Pons (tissue), 1 donor: ENCODE data around the gene ITGAL.

Experiments
- DNase-seq: peaks from one replicate; pipeline ENCODE4 v3.0.0-alpha.2; 2016; ENCODE audit warnings: low spot score

ITGAL gene

DNA sequence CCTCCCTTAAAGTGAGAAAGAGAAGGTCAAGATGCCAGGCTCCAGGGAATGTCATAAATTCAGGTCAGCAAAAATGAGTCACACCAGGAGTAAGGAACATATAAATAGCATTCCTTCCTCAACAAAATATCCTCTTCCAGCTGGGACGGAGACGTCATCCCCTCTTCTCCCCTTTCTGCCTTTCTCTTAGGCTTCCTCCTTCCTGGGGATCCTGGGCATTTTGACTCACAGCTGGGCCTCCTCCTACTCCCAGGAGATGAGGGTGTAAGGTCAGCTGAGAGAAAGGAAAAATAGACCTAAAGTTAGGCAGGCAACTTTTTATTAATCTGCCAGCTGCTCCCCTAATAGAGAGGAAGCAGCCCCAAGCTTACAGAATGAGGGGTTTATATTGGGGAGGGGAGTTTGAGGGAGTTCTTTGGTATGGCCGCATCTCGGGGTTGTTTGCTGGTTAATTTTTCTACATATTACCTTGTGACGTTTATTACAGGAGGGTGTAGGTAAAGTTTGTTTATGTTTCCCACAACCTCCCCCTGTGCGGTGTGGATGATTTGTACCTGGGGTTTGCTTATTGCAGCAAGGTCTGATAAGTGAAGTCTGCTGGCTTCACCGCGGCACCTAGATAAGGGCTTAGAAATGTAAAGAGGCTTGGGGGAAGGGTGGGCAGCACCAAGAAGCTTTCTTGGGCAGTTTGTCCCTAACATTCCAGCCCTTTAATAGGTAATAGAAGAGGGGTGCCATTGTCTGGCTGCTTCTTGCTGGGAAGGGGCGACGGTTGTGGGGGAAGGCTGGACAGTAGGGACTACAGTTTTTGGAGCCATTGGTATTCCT lies 69.2 kb downstream of the ITGAL start:
- no peak for DNase-seq

DNA sequence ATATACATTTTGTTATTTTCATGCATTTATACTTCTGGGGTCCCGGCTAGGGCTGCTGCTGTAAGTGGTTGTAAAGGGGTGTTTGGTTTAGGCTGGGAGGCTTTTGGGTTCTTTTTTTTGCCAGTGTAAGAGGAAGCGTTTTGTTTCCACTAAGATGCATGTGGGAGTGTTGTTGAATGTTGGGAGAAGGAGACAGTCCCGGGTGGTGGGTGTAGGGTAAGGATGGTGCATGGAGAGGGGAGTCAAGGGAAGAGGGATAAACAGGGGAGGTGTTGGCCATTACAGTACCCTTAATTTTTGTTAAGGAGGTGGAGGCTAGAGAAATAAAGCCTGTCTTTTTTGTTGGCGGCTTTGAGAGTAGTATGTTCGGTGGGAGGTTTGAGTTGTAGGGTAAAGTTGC lies 70.5 kb downstream of the ITGAL start:
- DNase-seq: no peak

DNA sequence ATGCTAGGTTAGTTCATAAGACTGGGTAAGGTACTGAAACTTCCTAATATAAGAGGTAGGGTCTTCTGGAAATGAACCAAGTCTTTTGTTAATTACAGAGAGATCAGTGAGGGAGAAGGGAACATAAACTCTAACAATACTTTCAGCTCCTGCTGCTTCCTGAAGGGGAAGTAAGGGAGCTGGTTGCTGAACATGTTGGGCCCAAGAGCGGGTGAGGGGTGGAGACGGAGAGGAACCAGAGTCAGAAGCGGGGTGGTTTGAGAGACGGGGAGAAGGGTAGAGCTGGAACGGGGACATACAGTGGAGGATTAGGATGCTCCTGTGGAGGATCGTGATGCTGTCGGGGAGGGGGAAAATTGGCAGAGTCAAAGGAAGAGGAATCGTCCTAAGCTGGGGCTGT lies 73.6 kb downstream of the ITGAL start:
- DNase-seq: no peak

DNA sequence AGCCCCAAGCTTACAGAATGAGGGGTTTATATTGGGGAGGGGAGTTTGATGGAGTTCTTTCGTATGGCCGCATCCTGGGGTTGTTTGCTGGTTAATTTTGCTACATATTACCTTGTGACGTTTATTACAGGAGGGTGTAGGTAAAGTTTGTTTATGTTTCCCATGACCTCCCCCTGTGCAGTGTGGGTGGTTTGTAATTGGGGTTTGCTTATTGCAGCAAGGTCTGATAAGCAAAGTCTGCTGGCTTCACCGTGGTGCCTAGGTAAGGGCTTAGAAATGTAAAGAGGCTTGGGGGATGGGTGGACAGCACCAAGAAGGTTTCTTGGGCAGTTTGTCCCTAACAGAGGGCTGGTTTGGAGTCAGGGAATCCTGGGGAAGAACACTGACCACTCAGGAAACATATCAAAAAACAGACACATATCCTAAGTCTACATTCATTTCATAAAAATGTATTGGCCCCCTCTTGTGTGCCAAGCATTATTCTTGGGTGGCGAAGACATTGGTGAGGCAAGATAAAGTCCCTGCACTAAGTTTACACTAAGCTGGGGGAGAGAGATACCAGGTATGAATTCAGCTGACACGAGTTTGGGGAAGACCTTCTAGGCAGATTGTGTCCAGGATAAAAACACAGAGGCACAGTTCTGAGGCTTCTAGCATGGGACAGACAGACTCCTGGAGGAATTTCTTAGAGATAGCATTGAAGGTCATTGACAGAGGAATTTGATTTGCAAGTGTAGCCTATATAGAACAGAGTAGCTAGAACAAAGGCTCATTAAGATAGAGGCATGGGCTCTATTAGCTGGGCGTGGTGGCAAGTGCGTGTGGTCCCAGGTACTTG lies 76.1 kb downstream of the ITGAL start:
- no peak for DNase-seq

GRCh38 chr16:30551781-30552180 lies 79.2 kb downstream of the ITGAL start:
- DNase-seq: no peak

GRCh38 chr16:30552956-30553355 lies 80.4 kb downstream of the ITGAL start:
- no peak for DNase-seq

GRCh38 chr16:30553393-30553899 lies 80.9 kb downstream of the ITGAL start:
- no peak for DNase-seq

DNA sequence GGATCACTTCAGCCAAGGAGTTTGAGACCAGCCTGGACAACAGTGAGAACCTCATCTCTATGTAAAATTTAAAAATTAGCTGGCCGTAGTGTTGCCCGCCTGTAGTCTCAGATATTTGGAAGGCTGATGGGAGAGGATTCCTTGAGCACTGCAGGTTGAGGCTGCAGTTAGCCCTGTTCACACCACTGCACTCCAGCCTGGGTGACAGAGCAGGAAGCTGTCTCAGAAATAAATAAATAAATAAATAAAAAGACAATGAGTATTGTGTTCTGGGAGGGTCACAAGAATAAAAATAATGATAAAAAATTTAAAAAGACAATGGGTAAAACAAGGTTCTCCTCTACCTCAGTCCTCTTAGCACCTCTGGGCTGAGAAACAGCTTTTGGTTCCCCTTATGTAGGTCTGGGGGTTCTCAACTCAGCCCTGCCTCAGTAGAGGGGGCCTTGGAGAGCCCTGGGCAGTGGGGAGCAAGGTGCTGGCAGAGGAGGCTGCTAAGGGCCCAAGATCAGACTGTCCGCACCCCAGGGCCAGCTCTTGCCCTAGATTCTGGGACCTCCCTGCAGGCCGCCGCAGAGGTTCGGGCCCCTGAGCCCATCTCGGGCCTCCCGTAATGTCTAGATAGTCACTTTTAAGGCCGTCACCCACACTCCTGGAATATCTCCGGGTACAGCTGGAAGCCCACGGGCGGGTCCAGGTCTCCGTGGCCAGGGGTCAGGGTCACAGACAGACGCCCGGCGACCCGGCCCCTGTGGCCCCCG lies 82.2 kb downstream of the ITGAL start:
- DNase-seq: no peak

DNA sequence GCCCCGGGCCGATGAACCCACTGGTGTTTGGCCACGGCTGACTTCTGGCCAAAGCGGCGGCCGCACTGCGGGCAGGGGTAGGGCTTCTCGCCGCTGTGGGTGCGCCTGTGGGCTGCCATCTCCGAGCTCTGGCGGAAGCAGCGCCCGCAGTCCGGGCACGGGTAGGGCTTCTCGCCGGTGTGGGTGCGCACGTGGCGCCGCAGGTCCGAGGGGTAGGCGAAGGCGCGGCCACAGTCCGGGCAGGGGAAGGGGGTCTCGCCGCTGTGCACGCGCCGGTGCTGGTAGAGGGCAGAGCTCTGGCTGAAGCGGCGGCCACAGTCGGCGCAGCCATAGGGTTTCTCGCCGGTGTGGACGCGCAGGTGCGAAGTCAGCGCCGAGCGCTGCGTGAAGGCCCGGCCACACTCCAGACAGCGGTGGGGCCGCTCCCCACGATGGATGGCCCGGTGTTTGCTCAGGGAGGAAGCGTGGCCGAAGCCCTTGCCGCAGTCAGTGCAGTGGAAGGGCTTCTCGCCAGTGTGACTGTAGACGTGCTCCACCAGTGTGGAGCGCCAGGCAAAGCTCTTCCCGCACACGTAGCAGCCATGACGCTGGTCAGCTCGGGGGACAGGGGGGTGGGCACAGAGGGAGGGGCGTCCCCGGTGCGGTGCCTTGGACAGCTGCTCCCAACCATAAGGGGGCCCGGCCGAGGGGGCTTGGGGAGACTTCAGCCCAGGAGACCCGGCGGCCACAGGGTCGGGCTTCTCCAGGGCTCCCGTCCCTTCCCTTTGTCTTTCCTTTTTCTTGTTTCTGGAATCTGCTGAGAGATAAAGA lies 83.0 kb downstream of the ITGAL start:
- no peak for DNase-seq

- no peak for DNase-seq
Measured at GRCh38 chr16:30556125-30556473, 83.6 kb downstream of the ITGAL start.

- DNase-seq: no peak
Measured at GRCh38 chr16:30557707-30557956, 85.1 kb downstream of the ITGAL start.

- peak; percentile 99 for DNase-seq
Measured at GRCh38 chr16:30557957-30558788, 85.6 kb downstream of the ITGAL start, which contains the start of gene ZNF764. Gene ZNF764, minus strand, starts transcription at chr16:30558374. Its CDS starts 192 bp downstream, at chr16:30558182.

DNA sequence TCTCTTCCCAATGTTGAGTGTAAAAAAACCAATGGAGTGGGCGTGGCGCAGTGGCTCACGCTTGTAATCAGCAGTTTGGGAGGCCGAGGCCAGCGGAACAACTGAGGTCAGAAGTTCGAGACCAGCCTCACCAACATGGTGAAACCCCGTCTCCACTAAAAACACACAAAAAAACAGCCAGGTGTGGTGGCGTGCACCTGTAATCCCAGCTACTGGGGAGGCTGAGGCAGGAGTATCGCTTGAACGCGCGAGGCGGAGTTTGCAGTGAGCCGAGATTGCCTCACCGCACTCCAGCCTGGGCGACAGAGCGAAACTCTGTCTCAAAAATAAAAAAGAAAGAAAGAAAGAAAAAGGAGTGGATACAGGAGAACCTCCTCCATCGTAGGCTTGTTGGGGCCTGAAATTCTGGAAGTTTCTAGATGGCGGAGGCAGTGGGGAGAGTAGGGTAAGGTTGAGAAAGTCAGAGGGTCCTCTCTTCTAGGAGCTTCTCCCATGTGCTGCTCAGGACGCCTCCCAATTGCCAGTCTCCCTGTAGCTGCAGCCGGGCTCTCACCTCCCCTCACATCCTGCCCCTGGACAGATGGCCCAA lies 86.3 kb downstream of the ITGAL start:
- no peak for DNase-seq

GRCh38 chr16:30559690-30560089 lies 87.1 kb downstream of the ITGAL start:
- DNase-seq: no peak

- no peak for DNase-seq
Measured at GRCh38 chr16:30561089-30561816, 88.7 kb downstream of the ITGAL start.

GRCh38 chr16:30562021-30562420 lies 89.5 kb downstream of the ITGAL start:
- DNase-seq: no peak

GRCh38 chr16:30565526-30565925 lies 93.0 kb downstream of the ITGAL start:
- no peak for DNase-seq

DNA sequence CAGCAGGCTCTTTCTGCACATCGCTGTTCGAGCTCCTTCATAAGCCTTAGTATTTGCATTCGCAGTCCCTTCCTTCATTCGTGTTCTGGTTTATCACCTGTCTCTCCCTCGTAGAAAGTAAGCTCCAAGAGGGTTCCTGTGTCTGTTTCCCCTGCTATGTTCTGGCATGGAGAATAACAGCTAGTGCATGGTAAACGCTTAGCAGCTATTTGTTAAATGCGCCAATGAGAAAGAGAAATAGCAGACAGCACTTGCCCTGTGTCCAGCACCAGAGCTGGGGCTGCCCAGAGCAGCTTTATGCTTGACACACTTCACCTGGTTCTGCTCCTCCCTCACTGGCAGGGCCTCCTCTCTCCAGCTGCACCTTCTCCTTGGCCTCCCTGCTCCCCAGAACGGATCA lies 93.4 kb downstream of the ITGAL start:
- DNase-seq: no peak

DNA sequence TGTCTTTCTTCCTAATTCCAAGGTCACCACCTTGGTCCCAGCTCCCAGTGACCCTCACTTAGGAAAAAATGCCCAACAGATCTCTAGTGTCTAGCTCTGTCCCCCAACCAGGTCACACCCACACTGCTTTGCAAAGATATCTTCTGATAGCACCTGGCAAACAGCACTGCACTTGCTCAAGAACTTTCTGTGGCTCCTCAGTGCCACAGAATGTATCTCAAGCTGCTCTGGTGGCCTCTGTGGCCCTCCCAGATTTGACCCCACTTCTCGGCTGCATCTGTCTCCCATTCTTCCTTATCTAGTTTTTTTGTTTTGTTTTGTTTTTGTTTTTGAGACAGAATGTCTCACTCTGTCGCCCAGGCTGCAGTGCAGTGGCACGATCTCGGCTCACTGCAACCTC lies 94.0 kb downstream of the ITGAL start:
- no peak for DNase-seq
